K562 (cell line): ENCODE measurements around the gene ZNF48. TPM values are rescaled to one million over a fixed set of nuclear protein-coding genes. Genes with fewer than 3 reads are reported as not detected.
A peak's percentile ranks its signal among the peaks of the same experiment; 100 is the strongest.

Experiments
- ATAC-seq: fragments of 200-7000 bp; cut with Tn5 transposase; 3 replicates; pipeline ENCODE4 v1.9.1; 2020; ENCODE audit warnings: moderate library complexity
- BruUV-seq: library from RNA; stranded (reverse); fragments of 400-500 nt; replicated peaks from 2 replicates; lab custom pipeline; 2021; lab: Mats Ljungman, UMichigan
- CTCF ChIA-PET: fragments of 300-600 bp; formaldehyde crosslinking; extraction: SDS; loops from one replicate; lab custom pipeline; 2021; ENCODE audit warnings: low intra/inter-chr PET ratio; lab: Yijun Ruan, JAX
- POLR2A ChIA-PET: fragments of 300-600, 350-650 bp; sonication (Branson Sonifier 250); formaldehyde crosslinking; extraction: SDS; loops from one replicate; lab custom pipeline; 2021; ENCODE audit warnings: antibody characterized with exemption, inconsistent platforms; lab: Yijun Ruan, JAX
- DNase-seq, 4 experiments: peaks; one replicate each; pipeline versions ENCODE4 v3.0.0 to v3.0.0-alpha.2; 2011 to 2018; ENCODE audit warnings: low spot score in 3 of 4, mixed read lengths in 3 of 4; ENCODE audit errors: extremely low read depth in 1 of 4
- FAIRE-seq: peaks from 2 replicates; lab custom pipeline; 2011; peaks lifted over from hg19 to GRCh38; lab: Jason Lieb, UNC
- H2AFZ ChIP-seq: 2 replicates; pipeline ENCODE4 v1.6.0; 2011; ENCODE audit warnings: low read depth, low read length, control low read depth, inconsistent platforms
- H3K27ac ChIP-seq: fragments of 200-600 bp; 3 replicates; pipeline ENCODE4 v1.8.0; 2011; ENCODE audit warnings: low read depth, mild to moderate bottlenecking, control low read depth, inconsistent platforms, low read length, moderate library complexity, mixed read lengths; ENCODE audit errors: extremely low read depth
- H3K27me3 ChIP-seq, 2 experiments: fragments of 300-600 bp in 1 of 2; 2 replicates in 1 of 2; 3 replicates in 1 of 2; pipeline versions ENCODE4 v1.6.0 to v1.8.0; 2011; ENCODE audit warnings: inconsistent platforms in 2 of 2, low read length in 2 of 2, mild to moderate bottlenecking in 1 of 2, mixed read lengths in 1 of 2, moderate library complexity in 1 of 2; ENCODE audit not compliant: control insufficient read depth in 2 of 2, insufficient read depth in 2 of 2
- H3K36me3 ChIP-seq: fragments of 300-600 bp; 3 replicates; pipeline ENCODE4 v1.8.0; 2011; ENCODE audit warnings: mild to moderate bottlenecking, low read length, inconsistent platforms; ENCODE audit not compliant: control insufficient read depth, insufficient read depth
- H3K4me1 ChIP-seq, 2 experiments: fragments of 200-600 bp in 1 of 2; replicated peaks in 1 of 2; 2 replicates in 1 of 2; 3 replicates in 1 of 2; pipeline versions ENCODE4 v1.5.1 to v1.8.0; 2011; ENCODE audit warnings: inconsistent platforms in 2 of 2, low read length in 2 of 2, mild to moderate bottlenecking in 1 of 2, mixed read lengths in 1 of 2, moderate library complexity in 1 of 2; ENCODE audit not compliant: control insufficient read depth in 2 of 2, insufficient read depth in 2 of 2
- H3K4me2 ChIP-seq: 2 replicates; pipeline ENCODE4 v1.6.1; 2011; ENCODE audit warnings: low read length, control low read depth, inconsistent platforms, mixed read lengths; ENCODE audit not compliant: insufficient read depth
- H3K4me3 ChIP-seq: fragments of 200-600 bp; sonication (generic), shearing (Covaris generic); 2 replicates; pipeline ENCODE4 v1.5.1; 2016; ENCODE audit warnings: control low read depth, inconsistent platforms
- H3K79me2 ChIP-seq: fragments of 200-600 bp; 3 replicates; pipeline ENCODE4 v1.8.0; 2011; ENCODE audit warnings: low read length, inconsistent platforms; ENCODE audit not compliant: control insufficient read depth, insufficient read depth
- H3K9ac ChIP-seq, 2 experiments: 2 replicates each; pipeline versions ENCODE4 v1.6.0 to v1.6.1; 2011; ENCODE audit warnings: low read depth in 2 of 2, low read length in 2 of 2, control low read depth in 1 of 2, inconsistent platforms in 1 of 2, mild to moderate bottlenecking in 1 of 2, mixed read lengths in 1 of 2; ENCODE audit not compliant: insufficient read depth in 1 of 2
- H3K9me1 ChIP-seq: one replicate; pipeline ENCODE4 v1.6.0; 2011; ENCODE audit warnings: inconsistent platforms, mild to moderate bottlenecking, low read length, moderate library complexity; ENCODE audit not compliant: control insufficient read depth, insufficient read depth
- H3K9me3 ChIP-seq: replicated peaks from 2 replicates; pipeline ENCODE4 v1.5.1; 2011; ENCODE audit warnings: low read depth, low read length, inconsistent platforms; ENCODE audit not compliant: control insufficient read depth, insufficient read depth
- H4K20me1 ChIP-seq: replicated peaks from 2 replicates; pipeline ENCODE4 v1.6.1; 2011; ENCODE audit warnings: low read length, inconsistent platforms, mixed read lengths; ENCODE audit not compliant: control insufficient read depth, insufficient read depth
- BCL6 ChIP-seq: fragments of 250-450 bp; sonication (Bioruptor Pico); IDR thresholded peaks from 2 replicates; pipeline ENCODE4 v1.4.0; 2020
- CREB1 ChIP-seq, 2 experiments: sonication (generic) in 1 of 2; formaldehyde crosslinking in 1 of 2; IDR thresholded peaks; 2 replicates each; pipeline versions ENCODE4 v1.6.1 to v1.8.0; 2012 to 2022; ENCODE audit warnings: inconsistent platforms in 1 of 2, mild to moderate bottlenecking in 1 of 2, missing genetic modification reagents in 1 of 2, moderate library complexity in 1 of 2
- GABPB1 ChIP-seq: sonication (generic); formaldehyde crosslinking; IDR thresholded peaks from 2 replicates; pipeline ENCODE4 v1.8.0; 2022; ENCODE audit warnings: mild to moderate bottlenecking, missing genetic modification reagents
- GATAD2A ChIP-seq: fragments of 450-650 bp; IDR thresholded peaks from 2 replicates; pipeline ENCODE4 v1.6.1; 2017
- HINFP ChIP-seq: fragments of 450-650 bp; conservative IDR thresholded peaks from 2 replicates; pipeline ENCODE4 v1.6.1; 2016; ENCODE audit warnings: missing genetic modification characterization, low read depth, mild to moderate bottlenecking, control low read depth, missing compliant biosample characterization
- LEF1 ChIP-seq: fragments of 450-650 bp; IDR thresholded peaks from 2 replicates; pipeline ENCODE4 v1.6.1; 2016; ENCODE audit warnings: mild to moderate bottlenecking
- NR2C1 ChIP-seq, 2 experiments: fragments of 450-650 bp; IDR thresholded peaks; 2 replicates each; pipeline ENCODE4 v1.6.1; 2017; ENCODE audit warnings: mild to moderate bottlenecking in 2 of 2, antibody characterized with exemption in 1 of 2, inconsistent platforms in 1 of 2, missing compliant biosample characterization in 1 of 2, missing genetic modification characterization in 1 of 2
- TCF15 ChIP-seq: fragments of 250-450 bp; sonication (Bioruptor Pico); IDR thresholded peaks from 2 replicates; pipeline ENCODE4 v1.8.0; 2022; ENCODE audit warnings: moderate library complexity, mild to moderate bottlenecking, inconsistent platforms
- ZBTB40 ChIP-seq, 2 experiments: fragments of 450-650 bp in 1 of 2; sonication (generic) in 1 of 2; formaldehyde crosslinking in 1 of 2; IDR thresholded peaks; 2 replicates each; pipeline versions ENCODE4 v1.7.1 to v1.9.0; 2016 to 2022; ENCODE audit warnings: inconsistent platforms in 1 of 2, mild to moderate bottlenecking in 1 of 2, missing genetic modification reagents in 1 of 2
- ZC3H4 ChIP-seq: sonication (generic); formaldehyde crosslinking; IDR thresholded peaks from 2 replicates; pipeline ENCODE4 v1.9.0; 2021; ENCODE audit warnings: missing genetic modification reagents, borderline replicate concordance
- WGBS: fragments of 100-300 bp; shearing (Covaris generic); methylation state at CpG from one replicate; pipeline ENCODE4 v1.1.6; 2016; ENCODE audit warnings: low coverage, mixed read lengths; ENCODE audit not compliant: insufficient coverage; ENCODE audit errors: missing lambda C conversion rate; 5-methylcytosine and 5-hydroxymethylcytosine counted together
- in situ Hi-C: fragments of 300-500 bp; cut with MboI; formaldehyde crosslinking; loops from 4 replicates; pipeline ENCODE4 v1.15.0; 2018; ENCODE audit warnings: inconsistent platforms, mixed read lengths
- intact Hi-C: fragments of 100-400 bp; cut with micrococcal nuclease; formaldehyde crosslinking; loops from 2 replicates; pipeline ENCODE4 v1.14.2; 2022
- polyA plus RNA-seq, 8 experiments: library from polyadenylated mRNA; depleted of rRNA in 4 of 8; stranded (reverse) in 5 of 8; unstranded in 3 of 8; fragments of >200 nt; fragmentation: Nextera tagmentation in 2 of 8; fragmentation: Illumina TruSeq in 1 of 8; extraction: Ambion mirVana in 2 of 8; extraction: Trizol in 1 of 8; gene quantifications; 2 replicates each; pipeline versions ENCODE4 v1.2.1 to v1.2.3, GENCODE V29; 2011 to 2014; ENCODE audit warnings: inconsistent platforms in 1 of 8, missing spikeins in 1 of 8
- total RNA-seq, 7 experiments: library from RNA; depleted of rRNA in 6 of 7; stranded (reverse); fragments of >200 nt in 6 of 7; fragmentation: Illumina TruSeq in 2 of 7; extraction: Trizol in 2 of 7; gene quantifications; 2 replicates each; pipeline versions ENCODE4 v1.2.1 to v1.2.3, GENCODE V29; 2011 to 2021; ENCODE audit warnings: low replicate concordance in 1 of 7

The ZNF48 gene
- total and polyA plus RNA-seq, 9 of the 15 experiments (the other 6 are each of a cell fraction or from before 2014, with no cell fraction given): 0.38 to 11.6 (median 4.7) TPM

GRCh38 chr16:30406795-30407101, 11.5 kb downstream of the ZNF48 start:
- peaks cover 25% of the 10 kb centered on the region; the same call in 2 of the 3 replicates for H3K79me2 ChIP-seq
- H4K20me1 ChIP-seq: no peaks in the 10 kb centered on the region
- peak overlapping the region; percentile 96 for H2AFZ ChIP-seq
- peak overlapping the region; percentile 80 for H3K4me3 ChIP-seq
- DNase-seq (no peak), ATAC-seq (no peak; the same call in 2 of the 3 replicates), FAIRE-seq (no peak)
- no peaks in the 10 kb centered on the region for H3K27me3 ChIP-seq
- POLR2A ChIA-PET: interaction anchor here (0.6 to 1.7 kb wide), 7 partner anchors 9 to 252 kb away, joined by 3 to 9 read pairs (median 3); partner anchors contain the start of genes CD2BP2 and DCTPP1
- peak overlapping the region; percentile 69 to 97 for H3K9ac ChIP-seq
- no peaks in the 10 kb centered on the region for H3K9me1 ChIP-seq
- WGBS: 21% methylated on average over 14 of the region's 14 CpGs
- in situ Hi-C loops (loop anchor here (10.0 kb wide), 1 partner anchor 212 kb away; the partner anchor contains the start of genes BOLA2B, SLX1A and SULT1A3), intact Hi-C loops (loop anchor here (5.0 kb wide), 2 partner anchors 34 to 49 kb away; partner anchors contain the start of genes CD2BP2, MYL11 and TBC1D10B)
- H3K27ac ChIP-seq: peak overlapping the region; percentile 81
- peak overlapping the region; percentile 97 for H3K4me2 ChIP-seq
- no TSS peak for BruUV-seq
- H3K9me3 ChIP-seq: no peaks in the 10 kb centered on the region
- H3K36me3 ChIP-seq: peaks cover 22% of the 10 kb centered on the region; the same call in 2 of the 3 replicates
- CTCF ChIA-PET: no interaction called here
- H3K4me1 ChIP-seq: peaks cover 17 to 28% of the 10 kb centered on the region in 2 experiments; a peak in 4 of 5 replicates
- TF ChIP-seq GATAD2A (peak; percentile 46; the same call in 1 of the 2 replicates), BCL6 (CRISPR knock-in tag) (no peak), ZC3H4 (CRISPR knock-in tag) (no peak), ZBTB40 (IDR thresholded peaks at IDR 0.05) (peak; percentile 40; the same call in 1 of the 2 replicates), ZBTB40 (CRISPR knock-in tag; IDR thresholded peaks at IDR 0.05) (no peak), TCF15 (CRISPR knock-in tag) (0 out of 2 replicates have a peak, but pooled peaks have one; percentile 23), NR2C1 (IDR thresholded peaks at IDR 0.05) (no peak), NR2C1 (tag; IDR thresholded peaks at IDR 0.05) (0 out of 2 replicates have a peak, but pooled peaks have one; percentile 28), LEF1 (0 out of 2 replicates have a peak, but pooled peaks have one; percentile 27), HINFP (tag) (no peak), CREB1 (IDR thresholded peaks at IDR 0.05) (no peak), CREB1 (CRISPR knock-in tag; IDR thresholded peaks at IDR 0.05) (0 out of 2 replicates have a peak, but pooled peaks have one; percentile 31), GABPB1 (CRISPR knock-in tag) (peak; percentile 17; the same call in 1 of the 2 replicates)
